Astrocyte of the spinal cord (primary cell): Measurements from ENCODE around the gene GNAS-AS1.

Experiments used
- DNase-seq: peaks from one replicate; pipeline ENCODE4 v3.0.0; 2011; ENCODE audit warnings: low read depth, low spot score
- H3K4me3 ChIP-seq: 2 replicates; pipeline ENCODE4 v1.5.1; 2011; ENCODE audit warnings: low read depth, mild to moderate bottlenecking, low read length, moderate library complexity
- in situ Hi-C: cut with HindIII; loops from 2 replicates; pipeline ENCODE4 v1.10.0; 2017; ENCODE audit warnings: low sequenced_read_pairs
- TF ChIP-seq, protein P1 (sequence below): IDR thresholded peaks from 2 replicates; pipeline ENCODE4 v1.5.1; 2012; ENCODE audit warnings: low read depth, mild to moderate bottlenecking, low read length, inconsistent platforms

GNAS-AS1 gene

DNA sequence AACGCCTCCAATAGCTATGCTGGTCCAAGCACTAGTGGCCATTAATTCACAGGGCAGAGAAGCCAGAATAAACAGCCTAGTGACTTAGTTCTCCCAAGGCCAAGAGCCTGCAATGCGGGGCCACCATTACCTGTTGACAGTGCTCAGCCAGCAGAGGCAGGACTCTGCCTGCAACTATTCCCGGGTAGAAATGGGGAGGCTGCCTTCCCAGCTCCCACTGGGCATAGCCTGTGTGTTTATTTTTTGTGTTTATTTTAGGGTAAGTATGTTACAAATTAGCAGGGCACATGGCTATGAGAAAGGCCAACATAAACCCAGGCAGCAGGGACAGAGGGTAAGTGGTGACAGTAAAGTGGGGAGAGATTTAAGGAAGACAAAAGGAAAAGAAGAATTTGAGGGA lies 5.0 kb downstream of the GNAS-AS1 start:
- TF ChIP-seq, protein P1, sequence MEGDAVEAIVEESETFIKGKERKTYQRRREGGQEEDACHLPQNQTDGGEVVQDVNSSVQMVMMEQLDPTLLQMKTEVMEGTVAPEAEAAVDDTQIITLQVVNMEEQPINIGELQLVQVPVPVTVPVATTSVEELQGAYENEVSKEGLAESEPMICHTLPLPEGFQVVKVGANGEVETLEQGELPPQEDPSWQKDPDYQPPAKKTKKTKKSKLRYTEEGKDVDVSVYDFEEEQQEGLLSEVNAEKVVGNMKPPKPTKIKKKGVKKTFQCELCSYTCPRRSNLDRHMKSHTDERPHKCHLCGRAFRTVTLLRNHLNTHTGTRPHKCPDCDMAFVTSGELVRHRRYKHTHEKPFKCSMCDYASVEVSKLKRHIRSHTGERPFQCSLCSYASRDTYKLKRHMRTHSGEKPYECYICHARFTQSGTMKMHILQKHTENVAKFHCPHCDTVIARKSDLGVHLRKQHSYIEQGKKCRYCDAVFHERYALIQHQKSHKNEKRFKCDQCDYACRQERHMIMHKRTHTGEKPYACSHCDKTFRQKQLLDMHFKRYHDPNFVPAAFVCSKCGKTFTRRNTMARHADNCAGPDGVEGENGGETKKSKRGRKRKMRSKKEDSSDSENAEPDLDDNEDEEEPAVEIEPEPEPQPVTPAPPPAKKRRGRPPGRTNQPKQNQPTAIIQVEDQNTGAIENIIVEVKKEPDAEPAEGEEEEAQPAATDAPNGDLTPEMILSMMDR = no peak
- in situ Hi-C loops = loop anchor here (25.0 kb wide), 1 partner anchor 608 kb away; the partner anchor contains the start of gene ANKRD60
- no peak for DNase-seq
- H3K4me3 ChIP-seq = no peak overlapping the region

DNA sequence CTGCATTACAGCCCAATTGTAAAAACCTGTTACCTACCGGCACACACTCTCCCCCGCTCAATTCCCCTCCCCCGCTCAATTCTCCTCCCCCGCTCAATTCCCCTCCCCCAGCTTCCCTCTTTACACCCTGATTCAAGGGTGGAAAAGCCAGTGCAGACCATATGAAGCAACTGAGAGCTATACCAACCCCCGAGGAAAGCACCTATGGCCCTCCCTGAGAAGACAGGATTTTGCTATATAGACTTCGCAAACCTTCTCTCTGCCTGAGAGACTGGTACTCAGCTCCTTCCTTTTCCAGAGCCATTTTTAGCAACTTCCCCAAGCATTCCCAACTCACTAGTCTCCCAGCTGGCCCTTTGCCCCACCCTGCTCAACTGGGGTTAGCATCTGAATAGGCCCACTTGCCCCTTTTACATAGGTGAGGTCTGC lies 7.6 kb downstream of the GNAS-AS1 start:
- TF ChIP-seq, protein P1 = no peak
- no peak for DNase-seq
- no peak overlapping the region for H3K4me3 ChIP-seq
- in situ Hi-C loops = loop anchor here (25.0 kb wide), 1 partner anchor 606 kb away; the partner anchor contains the start of gene ANKRD60

DNA sequence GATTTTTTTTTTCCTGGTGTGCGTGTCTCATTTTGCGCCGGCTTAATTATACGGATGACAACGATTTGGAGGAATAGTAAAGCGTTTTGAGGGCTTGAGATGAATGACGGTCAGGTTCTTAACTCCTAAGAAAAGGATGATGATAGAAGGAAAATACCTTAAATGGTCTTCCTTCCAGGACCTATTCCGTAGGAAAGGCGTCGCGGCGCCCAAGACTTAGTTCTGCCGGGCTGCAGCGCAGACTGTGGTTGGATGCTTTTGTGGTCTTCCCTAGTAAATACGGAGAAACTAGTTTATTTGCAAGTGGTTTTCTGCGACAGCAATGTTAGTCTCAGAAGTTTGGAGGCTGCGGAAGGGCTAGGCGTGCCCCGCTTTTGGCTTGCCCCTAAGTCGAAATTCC lies 8.4 kb downstream of the GNAS-AS1 start:
- TF ChIP-seq, protein P1 = no peak
- H3K4me3 ChIP-seq = no peak overlapping the region
- DNase-seq = no peak
- in situ Hi-C loops = loop anchor here (25.0 kb wide), 1 partner anchor 605 kb away; the partner anchor contains the start of gene ANKRD60

DNA sequence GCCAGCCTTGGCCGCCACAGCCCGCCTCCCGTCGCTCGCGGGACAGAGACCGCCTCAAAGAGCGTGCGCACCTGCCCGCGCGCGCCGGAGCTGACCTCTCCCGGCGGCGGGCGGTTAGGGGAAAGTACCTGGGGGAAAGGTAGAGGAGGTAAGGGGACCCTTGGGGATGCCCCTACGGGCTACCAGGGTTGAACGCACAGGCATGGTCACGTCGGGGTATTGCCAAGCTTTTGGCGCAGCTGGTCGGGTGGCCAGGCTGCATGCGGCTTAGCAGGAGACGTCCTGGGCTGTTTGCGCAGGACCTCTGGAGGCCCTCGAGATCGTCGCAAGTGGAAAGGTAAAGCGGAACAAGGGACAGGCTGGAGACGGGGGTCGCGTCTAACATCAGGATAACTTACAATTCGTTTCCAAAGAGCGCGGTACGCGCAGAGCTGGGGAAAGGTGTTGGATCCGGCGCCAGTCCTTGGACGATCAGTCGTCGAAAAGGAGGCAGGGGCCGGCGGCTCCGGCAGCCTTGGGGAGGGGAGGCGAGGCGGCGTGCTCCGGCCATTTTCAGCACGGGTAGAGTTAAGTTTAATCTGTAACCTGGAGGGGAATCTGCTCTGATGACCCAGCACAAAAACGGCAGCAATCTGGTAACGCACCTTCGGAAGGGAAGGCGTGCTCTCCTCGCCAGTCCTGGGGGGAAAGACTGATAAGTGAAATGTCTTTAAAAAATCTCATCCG lies 9.0 kb downstream of the GNAS-AS1 start:
- in situ Hi-C loops = loop anchor here (25.0 kb wide), 1 partner anchor 604 kb away; the partner anchor contains the start of gene ANKRD60
- no peak overlapping the region for H3K4me3 ChIP-seq
- no peak for DNase-seq
- TF ChIP-seq, protein P1 = no peak

DNA sequence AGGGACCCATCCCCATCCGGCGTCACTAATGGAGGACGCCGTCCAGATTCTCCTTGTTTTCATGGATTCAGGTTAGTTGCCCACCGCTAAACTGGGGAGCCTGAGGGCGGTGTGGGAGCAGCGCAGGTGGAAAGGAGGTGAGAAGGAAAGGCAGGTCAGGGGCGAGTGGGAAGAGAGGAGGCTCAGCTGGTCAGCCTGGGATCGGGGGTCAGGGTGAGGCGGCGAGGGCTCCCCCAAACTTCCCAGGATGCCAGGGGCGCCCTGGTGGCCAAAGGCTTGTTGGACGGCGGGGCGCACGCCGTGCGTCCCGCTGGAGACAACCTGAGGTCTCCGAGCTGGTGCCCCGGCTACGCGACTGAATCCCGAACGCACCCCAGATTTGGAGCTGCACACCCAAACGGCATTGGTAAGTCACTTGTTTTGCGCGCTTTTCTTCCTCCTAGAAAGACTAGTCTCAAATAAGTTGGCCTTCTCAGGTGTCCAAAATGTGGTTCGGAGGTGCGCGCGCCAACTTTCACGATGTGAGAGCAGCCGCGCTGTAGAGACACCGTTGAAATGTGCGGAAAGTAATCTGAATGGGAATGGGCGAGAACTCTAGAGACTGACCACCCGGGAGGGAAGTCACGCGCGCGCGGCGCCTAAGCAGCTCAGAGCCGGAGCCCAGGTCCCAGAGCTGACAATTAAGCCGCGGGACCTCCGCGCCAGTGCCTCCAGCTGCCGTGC lies 9.7 kb downstream of the GNAS-AS1 start:
- H3K4me3 ChIP-seq = no peak overlapping the region
- in situ Hi-C loops = loop anchor here (25.0 kb wide), 1 partner anchor 604 kb away; the partner anchor contains the start of gene ANKRD60
- TF ChIP-seq, protein P1 = no peak
- DNase-seq = no peak

DNA sequence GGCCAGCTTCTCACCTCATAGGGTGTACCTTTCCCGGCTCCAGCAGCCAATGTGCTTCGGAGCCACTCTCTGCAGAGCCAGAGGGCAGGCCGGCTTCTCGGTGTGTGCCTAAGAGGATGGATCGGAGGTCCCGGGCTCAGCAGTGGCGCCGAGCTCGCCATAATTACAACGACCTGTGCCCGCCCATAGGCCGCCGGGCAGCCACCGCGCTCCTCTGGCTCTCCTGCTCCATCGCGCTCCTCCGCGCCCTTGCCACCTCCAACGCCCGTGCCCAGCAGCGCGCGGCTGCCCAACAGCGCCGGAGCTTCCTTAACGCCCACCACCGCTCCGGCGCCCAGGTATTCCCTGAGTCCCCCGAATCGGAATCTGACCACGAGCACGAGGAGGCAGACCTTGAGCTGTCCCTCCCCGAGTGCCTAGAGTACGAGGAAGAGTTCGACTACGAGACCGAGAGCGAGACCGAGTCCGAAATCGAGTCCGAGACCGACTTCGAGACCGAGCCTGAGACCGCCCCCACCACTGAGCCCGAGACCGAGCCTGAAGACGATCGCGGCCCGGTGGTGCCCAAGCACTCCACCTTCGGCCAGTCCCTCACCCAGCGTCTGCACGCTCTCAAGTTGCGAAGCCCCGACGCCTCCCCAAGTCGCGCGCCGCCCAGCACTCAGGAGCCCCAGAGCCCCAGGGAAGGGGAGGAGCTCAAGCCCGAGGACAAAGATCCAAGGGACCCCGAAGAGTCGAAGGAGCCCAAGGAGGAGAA lies 10.5 kb downstream of the GNAS-AS1 start:
- H3K4me3 ChIP-seq = no peak overlapping the region
- DNase-seq = no peak
- TF ChIP-seq, protein P1 = no peak
- in situ Hi-C loops = loop anchor here (25.0 kb wide), 1 partner anchor 603 kb away; the partner anchor contains the start of gene ANKRD60
